NCI-H2029 (cell line): ENCODE measurements around the gene MAP3K14.

Experiments used
- DNase-seq: peaks from one replicate; lab custom pipeline; 2025; lab: John Stamatoyannopoulos, UW

MAP3K14 gene

GRCh38 chr17:45235416-45236281 is 81.2 kb downstream of the MAP3K14 start:
- no peak for DNase-seq

GRCh38 chr17:45234641-45235415 is 82.0 kb downstream of the MAP3K14 start:
- DNase-seq, result no peak

- no peak for DNase-seq
Measured at GRCh38 chr17:45233423-45233924, 83.3 kb downstream of the MAP3K14 start.

- DNase-seq, result no peak
Measured at GRCh38 chr17:45232514-45233422, 84.1 kb downstream of the MAP3K14 start.

- no peak for DNase-seq
Measured at GRCh38 chr17:45231481-45232116, 85.2 kb downstream of the MAP3K14 start.

GRCh38 chr17:45230787-45231480 is 85.9 kb downstream of the MAP3K14 start:
- no peak for DNase-seq

GRCh38 chr17:45230410-45230786 is 86.4 kb downstream of the MAP3K14 start:
- DNase-seq, result no peak

- DNase-seq, result no peak
Measured at GRCh38 chr17:45229681-45230409, 87.0 kb downstream of the MAP3K14 start.

- no peak for DNase-seq
Measured at GRCh38 chr17:45228763-45229539, 87.9 kb downstream of the MAP3K14 start.

- DNase-seq, result no peak
Measured at GRCh38 chr17:45227926-45228762, 88.7 kb downstream of the MAP3K14 start.

GRCh38 chr17:45227101-45227925 is 89.5 kb downstream of the MAP3K14 start:
- DNase-seq, result no peak

GRCh38 chr17:45226576-45226975 is 90.2 kb downstream of the MAP3K14 start:
- no peak for DNase-seq

- no peak for DNase-seq
Measured at GRCh38 chr17:45225964-45226530, 90.8 kb downstream of the MAP3K14 start.

- DNase-seq, result no peak
Measured at GRCh38 chr17:45225051-45225700, 91.6 kb downstream of the MAP3K14 start.

GRCh38 chr17:45224671-45225050 is 92.2 kb downstream of the MAP3K14 start:
- no peak for DNase-seq
